GM18867 (cell line): ENCODE data around the gene P3R3URF.
"Not testable (repeated sequence)": the region's sequence is repeated elsewhere in the genome, so short reads cannot be mapped to it uniquely, and the experiment has no call there.

Source experiments
- ATAC-seq: cut with Tn5 transposase; IDR thresholded peaks from one replicate; pipeline ENCODE4 v1.9.1; 2021; ENCODE audit warnings: mild to moderate bottlenecking, moderate library complexity; ENCODE audit not compliant: unreplicated experiment

P3R3URF gene

GRCh38 chr1:46176211-46176865 lies at the start of gene P3R3URF:
TSS of gene P3R3URF (minus strand) at chr1:46176488. CDS start at chr1:46176471, 17 bp downstream.
- ATAC-seq, result no peak

- no peak for ATAC-seq
Observed at GRCh38 chr1:46224966-46225365, 48.7 kb upstream of the P3R3URF start.

DNA sequence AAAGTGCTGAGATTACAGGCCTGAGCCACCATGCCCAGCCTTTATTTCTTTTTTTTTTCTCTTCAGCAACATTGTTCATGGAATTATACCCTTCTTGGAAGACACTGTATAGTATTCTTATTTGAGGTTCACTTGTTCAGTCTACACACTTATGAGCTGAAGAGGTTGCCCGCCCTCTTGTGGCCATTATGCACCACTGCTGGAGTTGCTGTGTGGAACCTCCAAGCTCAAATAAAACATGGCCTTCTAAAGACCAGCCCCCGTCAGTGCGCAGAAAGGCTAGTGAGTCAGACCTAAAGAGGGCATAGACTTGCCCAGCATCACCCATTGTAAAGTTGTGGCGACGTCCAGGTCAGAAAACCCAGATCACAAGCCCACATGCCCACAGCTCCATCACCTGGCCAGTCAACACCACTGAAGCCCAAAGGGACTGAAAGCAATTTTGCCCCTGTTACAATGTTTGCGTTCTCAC lies 47.2 kb upstream of the P3R3URF start:
- peak; percentile 76 for ATAC-seq

GRCh38 chr1:46223055-46223454 lies 46.8 kb upstream of the P3R3URF start:
- ATAC-seq, result not testable (repeated sequence)

DNA sequence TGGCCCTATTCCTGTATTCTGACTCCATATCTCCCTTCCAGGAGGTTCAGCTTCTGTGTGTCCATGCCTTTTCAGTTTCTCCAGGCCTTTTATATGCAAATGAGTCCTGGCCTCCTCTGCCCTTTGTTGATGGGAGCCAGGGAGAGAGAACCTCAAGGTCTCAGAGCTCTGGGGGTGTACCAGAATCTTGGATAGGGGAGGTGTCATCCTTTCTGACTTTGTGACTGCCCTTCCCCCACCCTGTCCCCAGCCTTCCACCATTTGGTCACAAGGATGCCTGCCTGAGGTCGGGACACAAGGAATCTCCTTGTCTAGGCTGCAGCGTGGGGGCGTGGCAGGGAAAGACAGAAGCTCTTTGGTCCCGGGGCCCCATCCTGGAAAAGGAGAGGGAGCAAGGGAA lies 45.5 kb upstream of the P3R3URF start:
- ATAC-seq, result no peak

GRCh38 chr1:46220808-46221207 lies 44.5 kb upstream of the P3R3URF start:
- ATAC-seq, result no peak

- ATAC-seq, result no peak
Observed at GRCh38 chr1:46219551-46220520, 43.5 kb upstream of the P3R3URF start.

GRCh38 chr1:46218443-46218842 lies 42.2 kb upstream of the P3R3URF start:
- no peak for ATAC-seq

DNA sequence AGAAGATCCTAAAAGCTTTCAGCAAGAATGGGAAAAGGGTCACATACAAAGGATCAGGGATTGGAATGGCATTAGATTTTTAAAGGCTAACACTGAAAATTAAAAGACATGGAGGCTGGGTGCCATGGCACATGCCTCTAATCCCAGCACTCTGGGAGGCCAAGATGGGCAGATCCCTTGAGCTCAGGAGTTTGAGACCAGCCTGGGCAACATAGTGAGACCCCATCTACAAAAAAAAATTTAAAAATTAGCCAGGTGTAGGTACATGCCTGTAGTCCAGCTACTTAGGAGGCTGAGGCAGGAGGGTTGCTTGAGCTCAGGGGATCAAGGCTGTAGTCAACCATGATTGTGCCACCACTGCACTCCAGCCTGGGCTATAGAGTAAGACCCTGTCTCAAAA lies 39.2 kb upstream of the P3R3URF start:
- no peak for ATAC-seq

DNA sequence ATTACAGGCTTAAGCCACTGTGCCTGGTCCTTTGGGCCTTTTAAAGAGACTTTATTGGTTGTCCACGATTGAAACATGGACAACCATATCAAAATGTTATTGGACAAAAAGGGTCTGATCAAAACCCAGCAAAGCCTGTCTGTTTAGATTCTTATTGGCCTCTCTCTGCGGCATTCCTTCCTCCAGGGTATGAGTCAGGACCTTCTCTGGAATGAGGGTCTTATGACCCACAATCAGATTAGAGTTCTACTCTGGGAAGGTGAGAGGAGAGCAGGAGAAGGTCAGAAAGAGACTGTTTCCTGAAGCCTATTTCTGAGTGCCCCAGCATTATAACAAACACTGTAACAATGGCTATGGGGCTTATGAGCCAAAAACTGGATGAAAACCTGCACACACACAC lies 34.8 kb upstream of the P3R3URF start:
- ATAC-seq, result no peak

DNA sequence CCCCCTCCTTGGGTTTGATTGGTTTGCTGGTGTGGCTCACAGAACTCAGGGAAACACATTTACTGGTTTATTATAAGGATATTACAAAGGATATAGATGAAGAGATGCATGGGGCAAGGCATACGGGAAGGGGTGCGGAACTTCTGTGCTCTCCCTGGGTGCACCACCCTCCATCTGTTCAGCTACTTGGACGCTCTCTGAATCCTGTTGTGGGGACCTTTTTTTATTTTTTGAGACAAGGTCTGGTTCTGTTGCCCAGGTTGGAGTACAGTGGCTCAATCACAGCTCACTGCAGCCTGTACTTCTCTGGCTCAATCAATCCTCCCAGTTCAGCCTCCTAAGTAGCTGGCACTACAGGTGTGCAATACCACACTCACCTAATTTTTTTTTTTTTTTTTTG lies 34.3 kb upstream of the P3R3URF start:
- ATAC-seq, result no peak

DNA sequence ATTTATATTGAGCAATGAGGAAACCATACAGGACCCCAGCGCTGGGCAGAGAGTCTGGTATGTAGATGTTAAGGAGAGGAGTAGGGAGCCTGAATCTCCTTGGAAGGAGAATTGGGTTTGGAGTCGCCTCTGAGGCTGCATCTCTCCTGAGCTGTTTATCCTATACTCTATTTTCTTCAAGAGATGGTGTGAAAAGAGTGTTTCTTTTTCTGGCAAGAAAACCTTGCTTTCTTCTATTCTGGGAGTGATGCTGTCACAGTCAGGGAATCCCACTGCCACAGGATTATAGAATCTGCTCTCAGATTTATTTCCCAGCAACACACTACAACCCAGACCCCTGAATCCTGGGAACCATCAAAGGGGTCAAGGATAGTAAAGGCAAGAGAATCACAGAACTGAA lies 30.1 kb upstream of the P3R3URF start:
- ATAC-seq, result no peak

- no peak for ATAC-seq
Observed at GRCh38 chr1:46205791-46206190, 29.5 kb upstream of the P3R3URF start.

GRCh38 chr1:46205141-46205540 lies 28.9 kb upstream of the P3R3URF start:
- no peak for ATAC-seq

DNA sequence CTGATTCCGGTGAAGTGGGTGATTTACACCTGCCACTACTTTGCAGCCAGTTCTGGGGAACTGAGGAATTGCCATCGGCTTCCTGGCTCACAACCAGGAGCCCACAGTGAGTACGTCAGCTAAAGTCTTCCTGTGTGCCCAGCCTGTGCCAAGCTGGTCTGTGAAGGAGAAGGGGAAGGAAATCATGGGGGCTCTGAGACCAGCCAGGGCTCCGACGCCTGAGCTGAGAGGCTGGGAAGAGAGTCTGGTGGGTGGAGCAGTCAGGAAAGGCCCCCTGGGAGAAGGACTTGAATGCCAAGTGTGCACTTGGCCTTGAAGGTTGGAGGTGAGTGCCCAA lies 28.1 kb upstream of the P3R3URF start:
- no peak for ATAC-seq

DNA sequence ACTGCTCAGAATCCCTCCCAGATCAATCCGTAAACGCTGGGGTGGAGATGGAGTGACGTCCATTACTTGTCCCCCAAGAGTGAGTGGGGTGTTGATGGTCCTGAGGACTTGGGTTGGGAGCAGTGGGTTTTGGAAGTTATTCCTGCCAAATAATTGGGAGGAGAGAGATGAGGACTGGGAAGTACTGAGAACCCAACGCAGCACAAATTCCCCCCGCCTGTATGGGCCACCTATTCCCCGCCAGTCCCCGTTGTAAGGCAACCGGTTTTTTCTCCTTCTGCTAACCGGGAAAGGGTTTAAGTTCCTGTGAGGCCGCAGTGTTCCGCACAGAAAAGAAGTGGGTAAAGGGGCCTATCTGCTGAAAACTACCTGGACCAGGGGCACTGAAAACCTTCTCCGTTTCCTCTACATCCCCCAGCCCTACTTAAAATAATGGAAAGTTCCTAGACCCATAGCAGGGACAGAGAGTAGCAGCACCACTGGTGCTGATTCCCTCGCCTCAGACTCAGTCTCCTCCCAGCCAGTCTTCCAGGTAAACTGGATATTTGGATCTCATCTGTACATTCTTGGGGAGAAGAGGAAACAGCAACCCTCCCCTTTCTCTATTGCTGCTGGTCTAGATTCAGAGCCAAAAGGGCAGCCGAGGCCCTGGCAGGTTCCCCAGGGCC lies 27.6 kb upstream of the P3R3URF start:
- ATAC-seq, result no peak

GRCh38 chr1:46199233-46199749 lies 23.0 kb upstream of the P3R3URF start:
- ATAC-seq, result no peak

DNA sequence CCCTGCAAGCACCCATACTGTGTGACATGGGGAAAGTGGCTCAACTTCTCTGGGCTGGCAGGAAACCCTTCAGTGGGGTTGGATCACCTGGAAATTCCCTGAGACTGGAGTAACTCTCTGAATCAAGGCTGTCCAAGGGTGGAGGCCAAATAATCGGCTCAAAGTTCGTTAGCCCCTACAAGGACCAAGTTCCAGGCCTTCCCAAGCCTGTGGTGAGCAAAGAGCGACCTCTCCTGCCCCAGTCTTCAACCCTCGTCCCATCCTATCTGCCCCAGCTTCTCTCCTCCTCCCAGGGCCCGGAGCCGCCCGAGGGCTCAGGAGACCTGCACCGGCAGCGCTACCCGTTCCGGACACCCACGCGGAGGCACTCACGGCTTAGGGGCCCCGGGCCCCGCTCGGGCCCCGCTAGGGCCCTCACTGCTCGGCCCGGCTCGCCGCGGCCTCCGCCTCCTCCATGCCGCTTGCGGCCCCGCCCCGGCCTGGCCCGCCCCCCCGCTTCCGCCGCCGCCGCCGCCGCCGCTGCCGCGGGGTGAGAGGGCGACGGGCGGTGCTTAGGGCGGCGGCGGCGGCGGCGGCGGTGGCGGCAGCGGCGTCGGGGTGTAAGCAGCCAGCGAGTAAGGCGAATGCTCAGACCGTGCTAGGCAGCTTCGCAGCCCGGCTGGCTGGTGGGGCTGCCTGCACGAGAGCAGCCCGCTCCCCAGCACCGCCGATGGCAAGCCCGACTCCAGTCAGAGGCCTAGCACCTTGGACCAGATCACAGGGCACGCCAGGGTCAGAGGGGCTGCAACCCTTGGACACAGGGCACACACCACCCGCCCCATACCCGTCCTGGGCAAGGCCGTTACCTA lies 21.9 kb upstream of the P3R3URF start, which contains the start of gene POMGNT1:
POMGNT1 (minus strand) TSS at position 471 of the 848 bp plus-strand sequence. CDS start 613 bp downstream, outside the sequence.
- peak; percentile 86 for ATAC-seq

DNA sequence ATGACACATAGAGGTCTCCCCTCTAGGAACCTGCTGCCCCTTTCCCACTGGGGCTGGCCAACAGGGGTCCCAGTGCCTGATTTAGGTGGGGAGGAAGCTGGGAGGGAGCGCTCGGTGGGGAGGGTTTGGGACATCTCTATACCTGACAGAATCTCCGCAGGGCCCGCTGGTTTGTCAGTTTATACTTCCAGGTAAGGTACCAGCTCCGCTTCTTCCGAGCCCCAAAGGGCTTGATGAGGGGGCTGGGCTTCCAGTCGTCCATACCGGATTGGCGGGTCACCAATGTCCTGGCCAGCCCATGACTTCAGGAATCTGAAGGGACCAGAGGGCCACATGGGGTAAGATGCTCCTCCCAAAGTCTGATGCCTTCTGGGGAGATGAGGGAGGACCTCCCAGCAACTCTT lies 21.3 kb upstream of the P3R3URF start:
- ATAC-seq, result no peak

DNA sequence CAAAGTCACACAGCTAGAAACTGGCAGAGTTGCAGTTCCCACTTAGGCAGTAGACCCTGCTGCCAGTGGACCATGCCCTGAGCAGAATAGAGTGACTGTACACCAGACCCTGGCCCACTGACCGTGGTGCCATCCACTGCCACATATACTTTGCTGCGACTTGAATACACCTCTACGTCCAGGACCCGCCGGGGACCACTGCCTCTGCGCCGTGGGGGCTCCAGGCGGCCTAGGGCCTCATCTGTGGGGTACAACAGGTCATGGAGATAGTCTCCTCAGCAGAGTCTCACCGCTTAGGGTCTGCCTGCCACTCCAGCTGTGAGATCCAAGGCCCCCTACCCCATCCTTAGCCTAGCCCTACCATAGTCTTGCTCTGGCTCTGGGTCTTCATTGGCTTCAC lies 20.3 kb upstream of the P3R3URF start:
- no peak for ATAC-seq
